GM12875 (cell line): Measurements from ENCODE around the gene DIO3.
"Not testable (repeated sequence)": the region's sequence is repeated elsewhere in the genome, so short reads cannot be mapped to it uniquely, and the experiment has no call there.

Experiments
- H3K4me3 ChIP-seq: one replicate; pipeline ENCODE4 v1.5.1; 2011; ENCODE audit warnings: low read depth, low read length, control low read depth
- CTCF ChIP-seq: IDR thresholded peaks from 2 replicates; pipeline ENCODE4 v1.5.1; 2011; ENCODE audit warnings: low read depth, mild to moderate bottlenecking, control low read depth, inconsistent platforms, low read length, moderate library complexity, borderline replicate concordance; ENCODE audit not compliant: insufficient read depth

Gene DIO3

DNA sequence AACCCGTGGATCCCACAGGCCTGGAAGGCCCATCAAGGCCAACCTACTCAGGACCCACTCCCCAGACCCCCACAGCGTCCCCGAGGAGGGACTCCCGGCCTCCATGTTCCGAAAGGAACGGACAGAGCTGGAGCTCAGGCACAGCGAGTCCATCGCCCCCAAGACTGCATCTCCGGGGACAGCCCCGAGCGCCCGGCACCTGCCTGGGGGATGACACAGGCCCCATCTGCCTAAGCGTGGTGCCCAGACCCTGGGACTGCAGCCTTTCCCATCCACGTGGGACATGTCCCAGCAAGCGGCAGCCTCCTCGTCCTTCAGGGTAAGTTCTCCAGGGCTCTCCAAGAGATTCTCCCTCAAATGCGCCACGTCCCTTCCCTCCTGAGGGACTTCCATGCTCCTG, 12.1 kb upstream of the DIO3 start:
- H3K4me3 ChIP-seq, result no peak overlapping the region

DNA sequence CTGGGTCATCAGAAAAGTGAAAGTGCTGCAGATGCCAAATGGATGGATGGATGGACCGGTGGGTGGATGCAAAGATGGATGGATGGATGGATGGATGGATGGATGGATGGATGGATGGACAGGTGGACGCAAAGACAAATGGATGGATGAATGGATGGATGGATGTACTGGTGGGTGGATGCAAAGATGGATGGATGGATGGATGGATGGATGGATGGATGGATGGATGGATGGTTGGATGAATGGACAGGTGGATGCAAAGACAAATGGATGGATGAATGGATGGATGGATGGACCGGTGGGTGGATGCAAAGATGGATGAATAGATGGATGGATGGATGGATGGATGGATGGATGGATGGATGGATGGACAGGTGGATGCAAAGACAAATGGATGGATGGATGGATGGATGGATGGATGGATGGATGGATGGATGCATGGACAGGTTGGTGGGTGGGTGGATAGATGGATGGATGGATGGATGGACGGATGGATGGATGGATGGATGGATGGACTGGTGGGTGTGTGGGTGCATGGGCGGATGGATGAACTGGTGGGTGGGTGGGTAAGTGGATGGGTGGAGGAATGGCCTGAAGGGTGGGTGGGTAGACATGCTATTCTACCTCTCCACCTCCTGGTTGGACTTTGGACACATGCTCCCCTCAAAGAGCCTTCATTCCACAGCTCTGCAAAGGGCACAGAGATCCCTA, 10.9 kb upstream of the DIO3 start:
- not testable (repeated sequence) for H3K4me3 ChIP-seq

More for the DNA sequence above, 12.1 kb upstream of the DIO3 start:
- TF ChIP-seq CTCF, result no peak

DNA sequence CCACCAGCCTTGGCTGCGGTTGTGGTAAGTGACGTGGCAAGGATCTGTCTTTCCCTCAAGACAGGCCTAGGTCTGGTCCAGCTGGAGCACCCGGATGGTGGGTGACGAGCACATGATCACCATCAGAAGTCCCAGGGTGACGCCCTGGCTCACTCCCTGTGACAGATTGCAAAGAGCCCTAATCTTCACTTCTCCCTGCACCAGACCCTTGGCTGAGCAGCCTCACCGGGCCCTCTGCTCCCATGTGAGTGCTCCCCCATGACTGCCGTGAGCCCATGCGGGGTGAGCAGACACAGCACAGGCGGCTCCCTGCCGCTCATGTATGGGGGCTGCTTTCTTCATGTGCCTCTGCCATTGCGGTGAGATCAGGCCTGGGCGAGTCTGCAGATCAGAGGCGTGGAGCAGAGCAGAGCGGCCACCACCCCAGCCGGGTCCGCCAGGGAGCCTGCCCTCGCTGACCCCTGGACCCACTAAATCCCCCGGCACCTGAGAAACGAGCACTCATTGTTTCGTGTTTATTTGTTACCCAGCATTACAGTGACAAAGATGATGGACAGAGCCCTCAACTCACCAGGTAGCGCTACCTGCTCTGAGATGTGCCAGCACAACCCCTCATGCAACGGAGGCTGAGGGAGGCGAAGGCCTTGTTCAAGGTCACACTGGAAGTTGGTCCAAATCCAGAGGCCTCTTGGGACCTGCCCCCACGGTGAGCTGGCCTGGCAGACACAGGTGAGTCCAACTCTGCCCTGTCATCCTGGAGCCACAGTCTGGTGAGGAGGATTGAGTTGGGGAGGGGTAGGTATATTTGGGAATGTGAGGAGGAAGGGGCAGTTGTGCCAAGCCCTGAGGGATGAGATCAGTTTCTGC, 9.3 kb upstream of the DIO3 start:
- TF ChIP-seq CTCF, result no peak
- no peak overlapping the region for H3K4me3 ChIP-seq

DNA sequence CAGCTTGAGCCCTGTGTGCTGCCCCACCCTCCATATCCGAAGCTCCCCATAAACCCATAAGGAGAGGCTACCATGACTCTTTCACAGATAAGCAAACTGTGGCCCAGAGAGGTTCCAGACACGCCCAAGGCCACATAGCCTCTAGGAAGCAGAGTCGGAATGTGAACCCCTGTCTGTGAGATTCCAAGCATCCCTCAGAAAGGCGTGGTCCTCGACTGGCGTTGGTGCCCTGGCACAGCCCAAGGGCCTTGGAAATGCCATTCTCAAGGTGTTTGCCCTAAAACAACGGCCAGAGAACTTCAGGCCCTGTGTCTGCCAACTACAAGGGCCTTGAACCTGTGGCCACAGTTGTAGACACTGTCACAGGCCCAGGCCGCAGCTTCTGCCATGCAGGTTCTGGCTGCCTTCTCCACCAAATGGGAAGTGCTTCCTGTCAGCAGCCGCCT, 8.5 kb upstream of the DIO3 start:
- TF ChIP-seq CTCF, result no peak
- H3K4me3 ChIP-seq, result no peak overlapping the region

GRCh38 chr14:101553393-101553792, 7.9 kb upstream of the DIO3 start:
- no peak overlapping the region for H3K4me3 ChIP-seq
- TF ChIP-seq CTCF, result no peak

DNA sequence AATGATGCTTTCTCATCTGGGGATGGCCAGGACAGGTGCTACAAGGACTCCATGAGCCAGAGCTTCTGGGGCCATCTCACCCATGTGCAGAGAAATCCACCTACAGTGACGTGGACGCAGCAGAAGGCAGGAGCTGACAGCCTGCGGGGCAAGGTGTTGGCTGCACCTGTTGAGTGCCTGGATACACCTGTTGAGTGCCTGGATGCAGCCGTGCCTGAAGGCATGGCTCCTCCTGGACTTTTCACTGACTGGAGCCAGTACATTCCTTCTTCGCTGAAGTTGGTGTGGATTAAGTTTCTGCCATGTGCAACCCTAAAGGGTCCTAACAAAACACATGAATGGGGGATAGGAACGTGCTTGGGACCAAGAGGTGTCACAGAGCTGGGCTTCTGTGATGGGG, 7.4 kb upstream of the DIO3 start:
- TF ChIP-seq CTCF, result no peak

DNA sequence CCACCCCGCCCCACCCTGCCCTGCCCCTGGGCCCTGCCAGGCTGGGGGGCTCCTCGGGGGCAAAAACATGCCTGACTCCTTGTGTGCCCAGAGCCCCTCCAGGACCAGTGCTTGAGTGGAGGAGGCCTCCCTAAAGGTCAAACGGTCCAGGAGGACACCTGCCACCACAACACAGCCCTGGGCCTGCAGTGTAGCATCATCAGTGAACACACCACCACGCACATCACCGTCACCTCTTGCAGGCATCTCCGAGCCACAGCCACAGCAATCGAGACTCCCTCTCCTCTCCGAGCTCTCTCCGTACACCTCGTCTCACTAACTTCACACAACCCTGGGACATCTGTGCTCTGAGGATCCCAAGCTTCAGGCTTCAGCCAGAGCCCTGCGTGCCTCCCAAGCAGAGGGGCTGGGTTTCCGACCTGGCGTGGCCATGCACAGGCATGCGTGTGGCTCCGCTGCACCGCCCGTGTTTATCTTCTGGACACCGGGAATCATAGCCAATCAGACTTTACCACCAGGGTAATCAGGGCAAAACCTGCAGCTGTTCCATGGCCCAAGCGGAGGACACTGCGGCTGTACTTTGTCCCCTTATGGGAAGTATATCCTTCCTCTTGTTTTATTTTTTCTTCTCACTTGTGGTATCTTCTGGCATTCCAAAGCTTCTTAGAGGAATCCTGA, 6.2 kb upstream of the DIO3 start:
- no peak for TF ChIP-seq CTCF
- H3K4me3 ChIP-seq, result no peak overlapping the region

More for the DNA sequence above, 7.4 kb upstream of the DIO3 start:
- no peak overlapping the region for H3K4me3 ChIP-seq

- not testable (repeated sequence) for H3K4me3 ChIP-seq
Measured at GRCh38 chr14:101555669-101556043, 5.6 kb upstream of the DIO3 start.
